ENCODE results near the gene SCLT1. TPM values are rescaled to one million over a fixed set of nuclear protein-coding genes. Genes with fewer than 3 reads are reported as not detected.

Gene SCLT1
- total RNA-seq, 1 experiment from 2014 or later: 24.1 TPM

- no peaks in the 10 kb centered on the region for H3K4me1 ChIP-seq (ENCODE audit: insufficient read depth, low read length, poor library complexity, severe bottlenecking)
- no TSS peak for BruUV-seq (replicated peaks)
- ChIA-PET POLR2A (ENCODE audit: low non-redundant PET) (no interaction called here), CTCF (no interaction called here)
- no peaks in the 10 kb centered on the region for H3K36me3 ChIP-seq (ENCODE audit: insufficient read depth, low read length, poor library complexity, severe bottlenecking)
- intact Hi-C loops (cut with micrococcal nuclease; ENCODE audit: unreplicated experiment): no loop called here
- H3K9me3 ChIP-seq (ENCODE audit: low read depth, low read length, poor library complexity, severe bottlenecking): no peaks in the 10 kb centered on the region
- DNase-seq (ENCODE audit: low spot score): no peak
- H3K27ac ChIP-seq (ENCODE audit: low read depth, low read length, poor library complexity, severe bottlenecking): no peak overlapping the region
- no peak overlapping the region for H3K4me3 ChIP-seq (ENCODE audit: low read depth, low read length, poor library complexity, severe bottlenecking)
- TF ChIP-seq EZH2 (IDR thresholded peaks at IDR 0.05; ENCODE audit: borderline replicate concordance, low read depth, low read length, poor library complexity, severe bottlenecking): no peak
- no peak for TF ChIP-seq CTCF (conservative IDR thresholded peaks at IDR 0.05; ENCODE audit: low read depth, low read length)
- no peaks in the 10 kb centered on the region for H3K27me3 ChIP-seq (replicated peaks; ENCODE audit: insufficient read depth, low read depth, low read length, poor library complexity)
These were observed 52.9 kb downstream of the SCLT1 start for GRCh38 chr4:129040471-129040870.

GRCh38 chr4:129037093-129037492 is 56.2 kb downstream of the SCLT1 start:
- intact Hi-C loops (cut with micrococcal nuclease; ENCODE audit: unreplicated experiment): no loop called here
- Histone ChIP-seq H3K27me3 (replicated peaks; ENCODE audit: insufficient read depth, low read depth, low read length, poor library complexity) (no peaks in the 10 kb centered on the region), H3K4me3 (ENCODE audit: low read depth, low read length, poor library complexity, severe bottlenecking) (no peak overlapping the region), H3K4me1 (ENCODE audit: insufficient read depth, low read length, poor library complexity, severe bottlenecking) (no peaks in the 10 kb centered on the region), H3K36me3 (ENCODE audit: insufficient read depth, low read length, poor library complexity, severe bottlenecking) (no peaks in the 10 kb centered on the region), H3K9me3 (ENCODE audit: low read depth, low read length, poor library complexity, severe bottlenecking) (no peaks in the 10 kb centered on the region), H3K27ac (ENCODE audit: low read depth, low read length, poor library complexity, severe bottlenecking) (no peak overlapping the region)
- CTCF ChIA-PET: no interaction called here
- TSS peak; percentile 11 for BruUV-seq (replicated peaks)
- POLR2A ChIA-PET (ENCODE audit: low non-redundant PET): no interaction called here
- no peak for TF ChIP-seq CTCF (conservative IDR thresholded peaks at IDR 0.05; ENCODE audit: low read depth, low read length)
- DNase-seq (ENCODE audit: low spot score): no peak

- no peaks in the 10 kb centered on the region for H3K4me1 ChIP-seq (ENCODE audit: insufficient read depth, low read length, poor library complexity, severe bottlenecking)
- TF ChIP-seq CTCF (conservative IDR thresholded peaks at IDR 0.05; ENCODE audit: low read depth, low read length) (no peak), EZH2 (IDR thresholded peaks at IDR 0.05; ENCODE audit: borderline replicate concordance, low read depth, low read length, poor library complexity, severe bottlenecking) (no peak)
- CTCF ChIA-PET: no interaction called here
- POLR2A ChIA-PET (ENCODE audit: low non-redundant PET): no interaction called here
- intact Hi-C loops (cut with micrococcal nuclease; ENCODE audit: unreplicated experiment): no loop called here
- no peak overlapping the region for H3K27ac ChIP-seq (ENCODE audit: low read depth, low read length, poor library complexity, severe bottlenecking)
- BruUV-seq (replicated peaks): no TSS peak
- H3K4me3 ChIP-seq (ENCODE audit: low read depth, low read length, poor library complexity, severe bottlenecking): no peak overlapping the region
- no peaks in the 10 kb centered on the region for H3K36me3 ChIP-seq (ENCODE audit: insufficient read depth, low read length, poor library complexity, severe bottlenecking)
- no peaks in the 10 kb centered on the region for H3K27me3 ChIP-seq (replicated peaks; ENCODE audit: insufficient read depth, low read depth, low read length, poor library complexity)
- H3K9me3 ChIP-seq (ENCODE audit: low read depth, low read length, poor library complexity, severe bottlenecking): peaks cover 11% of the 10 kb centered on the region
- DNase-seq (ENCODE audit: low spot score): no peak
These were observed 78.5 kb downstream of the SCLT1 start for GRCh38 chr4:129014566-129015509.

Measured in A673 (cell line).